Measurements from ENCODE around the gene RPS15. TPM values are rescaled to one million over a fixed set of nuclear protein-coding genes. Genes with fewer than 3 reads are reported as not detected.

RPS15 gene
- total RNA-seq, 2 experiments from 2014 or later, result 1,854 to 1,879 TPM

DNA sequence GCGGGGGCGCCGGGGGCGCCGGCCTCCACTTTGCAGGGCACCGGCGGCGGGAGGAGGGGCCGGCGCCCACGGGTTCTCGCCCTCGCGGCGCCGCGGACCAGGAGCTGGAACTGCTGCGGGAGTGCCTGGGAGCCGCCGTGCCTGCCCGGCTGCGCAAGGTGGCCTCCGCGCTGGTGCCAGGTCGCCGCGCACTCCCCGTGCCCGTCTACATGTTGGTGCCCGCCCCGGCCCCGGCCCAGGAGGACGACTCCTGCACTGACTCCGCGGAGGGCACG lies 29.0 kb downstream of the RPS15 start:
- no peaks in the 10 kb centered on the region for H3K9me3 Mint-ChIP-seq
- ATAC-seq, result no peak
- no peaks in the 10 kb centered on the region for H3K36me3 Mint-ChIP-seq (ENCODE audit: low read depth)
- ChIA-PET CTCF (interaction anchor here (1.3 to 1.4 kb wide), 2 partner anchors 11 to 143 kb away, joined by 3 read pairs; no protein-coding TSS in a partner anchor), POLR2A (interaction anchor here (0.6 to 1.2 kb wide), 2 partner anchors 11 to 27 kb away, joined by 3 read pairs; no protein-coding TSS in a partner anchor)
- intact Hi-C loops (cut with micrococcal nuclease), result no loop called here
- no peak overlapping the region for H3K27ac Mint-ChIP-seq
- peaks cover 11% of the 10 kb centered on the region for H3K27me3 Mint-ChIP-seq
- TF ChIP-seq, protein P1, sequence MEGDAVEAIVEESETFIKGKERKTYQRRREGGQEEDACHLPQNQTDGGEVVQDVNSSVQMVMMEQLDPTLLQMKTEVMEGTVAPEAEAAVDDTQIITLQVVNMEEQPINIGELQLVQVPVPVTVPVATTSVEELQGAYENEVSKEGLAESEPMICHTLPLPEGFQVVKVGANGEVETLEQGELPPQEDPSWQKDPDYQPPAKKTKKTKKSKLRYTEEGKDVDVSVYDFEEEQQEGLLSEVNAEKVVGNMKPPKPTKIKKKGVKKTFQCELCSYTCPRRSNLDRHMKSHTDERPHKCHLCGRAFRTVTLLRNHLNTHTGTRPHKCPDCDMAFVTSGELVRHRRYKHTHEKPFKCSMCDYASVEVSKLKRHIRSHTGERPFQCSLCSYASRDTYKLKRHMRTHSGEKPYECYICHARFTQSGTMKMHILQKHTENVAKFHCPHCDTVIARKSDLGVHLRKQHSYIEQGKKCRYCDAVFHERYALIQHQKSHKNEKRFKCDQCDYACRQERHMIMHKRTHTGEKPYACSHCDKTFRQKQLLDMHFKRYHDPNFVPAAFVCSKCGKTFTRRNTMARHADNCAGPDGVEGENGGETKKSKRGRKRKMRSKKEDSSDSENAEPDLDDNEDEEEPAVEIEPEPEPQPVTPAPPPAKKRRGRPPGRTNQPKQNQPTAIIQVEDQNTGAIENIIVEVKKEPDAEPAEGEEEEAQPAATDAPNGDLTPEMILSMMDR (IDR thresholded peaks at IDR 0.05), result no peak
- H3K4me1 Mint-ChIP-seq (ENCODE audit: low read depth), result peaks cover 8% of the 10 kb centered on the region
- H3K4me3 Mint-ChIP-seq, result no peak overlapping the region
- DNase-seq, result no peak

DNA sequence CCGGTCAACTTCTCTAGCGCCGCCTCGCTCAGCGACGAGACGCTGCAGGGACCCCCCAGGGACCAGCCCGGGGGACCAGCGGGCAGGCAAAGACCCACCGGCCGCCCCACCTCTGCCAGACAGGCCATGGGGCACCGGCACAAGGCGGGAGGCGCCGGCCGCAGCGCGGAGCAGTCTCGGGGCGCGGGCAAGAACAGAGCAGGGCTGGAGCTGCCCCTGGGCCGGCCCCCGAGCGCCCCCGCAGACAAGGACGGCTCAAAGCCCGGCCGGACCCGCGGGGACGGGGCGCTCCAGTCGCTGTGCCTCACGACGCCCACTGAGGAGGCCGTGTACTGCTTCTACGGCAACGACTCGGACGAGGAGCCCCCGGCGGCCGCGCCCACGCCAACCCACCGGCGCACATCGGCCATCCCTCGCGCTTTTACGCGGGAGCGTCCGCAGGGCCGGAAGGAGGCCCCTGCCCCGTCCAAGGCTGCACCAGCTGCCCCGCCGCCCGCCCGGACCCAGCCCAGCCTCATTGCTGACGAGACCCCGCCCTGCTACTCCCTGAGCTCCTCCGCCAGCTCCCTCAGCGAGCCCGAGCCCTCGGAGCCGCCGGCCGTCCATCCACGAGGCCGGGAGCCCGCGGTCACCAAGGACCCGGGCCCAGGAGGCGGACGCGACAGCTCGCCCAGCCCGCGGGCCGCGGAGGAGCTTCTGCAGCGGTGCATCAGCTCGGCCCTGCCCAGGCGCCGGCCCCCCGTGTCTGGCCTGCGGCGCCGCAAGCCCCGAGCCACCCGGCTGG lies 29.5 kb downstream of the RPS15 start:
- Mint-ChIP-seq H3K27ac (no peak overlapping the region), H3K27me3 (peaks cover 13% of the 10 kb centered on the region), H3K4me3 (no peak overlapping the region), H3K4me1 (ENCODE audit: low read depth) (peaks cover 8% of the 10 kb centered on the region), H3K9me3 (no peaks in the 10 kb centered on the region), H3K36me3 (ENCODE audit: low read depth) (no peaks in the 10 kb centered on the region)
- intact Hi-C loops (cut with micrococcal nuclease), result no loop called here
- TF ChIP-seq, protein P1 (IDR thresholded peaks at IDR 0.05), result no peak
- ChIA-PET POLR2A (interaction anchor here (0.6 to 1.2 kb wide), 3 partner anchors 12 to 27 kb away, joined by 3 to 4 read pairs (median 3); no protein-coding TSS in a partner anchor), CTCF (interaction anchor here (1.3 to 2.4 kb wide), 2 partner anchors 12 to 23 kb away, joined by 3 to 13 read pairs; no protein-coding TSS in a partner anchor)
- DNase-seq, result no peak
- ATAC-seq, result no peak

DNA sequence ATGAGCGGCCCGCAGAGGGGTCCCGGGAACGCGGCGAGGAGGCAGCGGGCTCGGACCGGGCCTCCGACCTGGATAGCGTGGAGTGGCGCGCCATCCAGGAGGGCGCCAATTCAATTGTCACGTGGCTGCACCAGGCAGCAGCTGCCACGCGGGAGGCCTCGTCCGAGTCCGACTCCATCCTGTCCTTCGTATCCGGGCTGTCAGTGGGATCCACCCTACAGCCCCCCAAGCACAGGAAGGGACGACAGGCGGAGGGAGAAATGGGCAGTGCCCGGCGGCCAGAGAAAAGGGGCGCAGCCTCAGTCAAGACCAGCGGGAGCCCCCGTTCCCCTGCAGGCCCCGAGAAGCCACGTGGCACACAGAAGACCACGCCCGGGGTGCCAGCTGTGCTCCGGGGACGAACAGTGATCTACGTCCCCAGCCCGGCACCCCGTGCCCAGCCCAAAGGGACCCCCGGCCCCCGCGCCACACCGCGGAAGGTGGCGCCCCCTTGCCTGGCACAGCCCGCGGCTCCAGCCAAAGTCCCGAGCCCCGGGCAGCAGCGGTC lies 30.2 kb downstream of the RPS15 start:
- ATAC-seq (no peak), DNase-seq (no peak)
- POLR2A ChIA-PET, result interaction anchor here (0.9 to 1.2 kb wide), 3 partner anchors 13 to 31 kb away, joined by 3 to 4 read pairs (median 3); partner anchors contain the start of gene RPS15
- Mint-ChIP-seq H3K4me3 (no peak overlapping the region), H3K9me3 (no peaks in the 10 kb centered on the region), H3K36me3 (ENCODE audit: low read depth) (no peaks in the 10 kb centered on the region), H3K4me1 (ENCODE audit: low read depth) (peaks cover 11% of the 10 kb centered on the region), H3K27ac (no peak overlapping the region), H3K27me3 (peaks cover 13% of the 10 kb centered on the region)
- TF ChIP-seq, protein P1 (IDR thresholded peaks at IDR 0.05), result no peak
- CTCF ChIA-PET, result interaction anchor here (2.4 kb wide), 1 partner anchor 24 kb away, joined by 13 read pairs; no protein-coding TSS in a partner anchor
- intact Hi-C loops (cut with micrococcal nuclease), result no loop called here

DNA sequence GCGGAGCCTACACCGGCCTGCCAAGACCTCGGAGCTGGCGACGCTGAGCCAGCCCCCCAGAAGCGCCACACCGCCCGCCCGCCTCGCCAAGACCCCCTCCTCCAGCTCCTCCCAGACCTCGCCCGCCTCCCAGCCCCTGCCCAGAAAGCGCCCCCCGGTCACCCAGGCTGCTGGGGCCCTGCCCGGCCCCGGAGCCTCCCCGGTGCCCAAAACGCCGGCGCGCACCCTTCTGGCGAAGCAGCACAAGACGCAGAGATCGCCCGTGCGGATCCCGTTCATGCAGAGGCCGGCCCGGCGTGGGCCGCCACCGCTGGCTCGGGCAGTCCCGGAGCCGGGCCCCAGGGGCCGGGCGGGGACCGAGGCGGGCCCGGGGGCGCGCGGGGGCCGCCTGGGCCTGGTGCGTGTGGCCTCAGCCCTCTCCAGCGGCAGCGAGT lies 30.6 kb downstream of the RPS15 start:
- ATAC-seq (peak; percentile 4), DNase-seq (peak; percentile 51)
- no peaks in the 10 kb centered on the region for H3K9me3 Mint-ChIP-seq
- H3K27me3 Mint-ChIP-seq, result peaks cover 13% of the 10 kb centered on the region
- H3K36me3 Mint-ChIP-seq (ENCODE audit: low read depth), result no peaks in the 10 kb centered on the region
- ChIA-PET CTCF (interaction anchor here (2.4 kb wide), 1 partner anchor 24 kb away, joined by 13 read pairs; no protein-coding TSS in a partner anchor), POLR2A (interaction anchor here (0.9 to 1.2 kb wide), 3 partner anchors 11 to 31 kb away, joined by 3 to 4 read pairs (median 3); partner anchors contain the start of gene RPS15)
- peaks cover 11% of the 10 kb centered on the region for H3K4me1 Mint-ChIP-seq (ENCODE audit: low read depth)
- TF ChIP-seq, protein P1 (IDR thresholded peaks at IDR 0.05), result no peak
- intact Hi-C loops (cut with micrococcal nuclease), result no loop called here
- no peak overlapping the region for H3K4me3 Mint-ChIP-seq
- no peak overlapping the region for H3K27ac Mint-ChIP-seq
